NK-92 (cell line): ENCODE measurements around the gene TXNL4B.
"Not testable (repeated sequence)": the region's sequence is repeated elsewhere in the genome, so short reads cannot be mapped to it uniquely, and the experiment has no call there.

Source experiments
- DNase-seq: peaks from one replicate; lab custom pipeline; 2025; ENCODE audit not compliant: unreplicated experiment; lab: John Stamatoyannopoulos, UW

TXNL4B gene

GRCh38 chr16:72112452-72112792, 19.0 kb upstream of the TXNL4B start:
- no peak for DNase-seq

DNA sequence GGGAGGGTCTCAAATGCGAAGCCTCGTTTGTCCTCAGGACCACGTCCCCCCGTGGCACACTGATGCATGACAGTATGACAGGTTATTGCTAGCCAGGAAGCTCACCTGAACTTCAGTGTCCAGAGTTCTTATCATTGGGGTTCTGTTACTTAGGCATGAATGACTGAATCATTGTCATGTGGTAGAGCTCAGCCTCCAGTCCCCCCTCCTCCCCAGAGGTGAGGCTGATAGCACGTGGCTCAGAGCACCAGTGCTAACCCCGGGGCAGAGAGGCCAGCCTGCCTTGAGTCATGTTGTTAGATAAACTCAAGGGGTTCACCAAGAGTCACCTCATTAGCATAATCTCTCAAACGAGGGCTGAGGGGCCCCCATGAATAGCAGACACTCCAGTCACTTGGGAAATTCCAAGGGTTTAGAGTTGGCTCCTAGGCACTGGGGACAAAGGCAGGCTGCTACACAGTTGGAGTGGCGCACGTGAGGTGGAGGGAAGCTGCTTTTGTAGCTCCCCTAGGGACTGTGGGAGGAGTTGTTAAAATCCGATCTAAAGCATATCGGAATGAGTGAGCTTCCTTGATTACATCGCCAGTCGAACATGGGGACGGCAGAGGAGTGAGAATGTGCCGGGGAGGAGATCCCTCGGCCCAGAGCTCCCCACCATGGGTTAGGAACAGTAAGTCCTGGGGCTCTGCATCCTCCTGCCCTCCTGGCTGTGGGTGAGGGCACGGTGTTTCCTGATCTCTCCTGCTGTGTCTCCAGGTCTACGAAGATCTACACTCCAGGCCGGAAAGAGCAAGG, 18.4 kb upstream of the TXNL4B start:
- DNase-seq, result no peak

DNA sequence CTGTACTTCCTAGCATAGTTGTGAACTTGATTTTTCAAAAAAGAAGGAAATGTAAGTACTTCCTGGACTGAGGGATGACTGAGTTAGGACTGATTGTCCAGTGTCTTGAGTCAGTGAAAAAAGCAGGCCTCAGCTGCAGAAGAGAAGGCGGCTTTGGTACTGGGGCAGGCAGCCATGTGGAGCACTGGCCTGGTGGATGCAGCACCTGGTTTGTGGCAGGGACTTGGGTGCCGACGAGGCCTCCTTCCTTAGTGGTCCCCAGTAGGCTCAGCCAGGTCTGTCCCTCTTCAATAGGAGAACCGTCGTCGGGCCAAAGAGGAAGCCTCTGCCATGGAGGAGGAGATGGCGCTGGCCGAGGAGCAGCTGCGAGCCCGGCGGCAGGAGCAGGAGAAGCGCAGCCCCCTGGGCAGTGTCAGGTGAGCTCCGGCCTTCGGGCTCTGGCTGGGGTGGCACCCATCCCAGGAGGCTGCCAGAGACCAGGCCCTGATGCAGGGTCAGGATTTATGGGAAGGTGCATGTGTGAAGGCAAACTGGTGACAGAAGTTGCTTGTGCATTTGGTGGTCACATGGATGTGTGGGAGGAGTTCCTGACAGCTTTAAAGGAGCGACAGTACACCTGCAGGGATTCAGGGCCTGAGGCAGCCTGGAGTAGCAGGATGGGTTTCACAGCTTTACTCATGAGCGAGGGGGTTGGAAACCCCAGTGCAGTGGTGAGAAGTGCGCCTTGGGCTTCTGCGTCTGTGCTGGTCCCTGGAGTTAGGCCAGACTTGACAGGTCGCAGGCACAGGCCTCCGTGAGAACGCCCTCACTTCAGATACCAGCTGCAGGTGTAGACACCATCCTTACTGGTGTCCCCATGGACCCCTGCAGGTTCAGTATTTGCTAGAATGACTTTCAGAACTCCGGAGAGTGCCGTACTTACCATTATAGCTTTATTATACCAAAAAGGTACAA, 17.5 kb upstream of the TXNL4B start:
- no peak for DNase-seq

- DNase-seq, result no peak
These were observed 16.6 kb upstream of the TXNL4B start for GRCh38 chr16:72109966-72110530.

DNA sequence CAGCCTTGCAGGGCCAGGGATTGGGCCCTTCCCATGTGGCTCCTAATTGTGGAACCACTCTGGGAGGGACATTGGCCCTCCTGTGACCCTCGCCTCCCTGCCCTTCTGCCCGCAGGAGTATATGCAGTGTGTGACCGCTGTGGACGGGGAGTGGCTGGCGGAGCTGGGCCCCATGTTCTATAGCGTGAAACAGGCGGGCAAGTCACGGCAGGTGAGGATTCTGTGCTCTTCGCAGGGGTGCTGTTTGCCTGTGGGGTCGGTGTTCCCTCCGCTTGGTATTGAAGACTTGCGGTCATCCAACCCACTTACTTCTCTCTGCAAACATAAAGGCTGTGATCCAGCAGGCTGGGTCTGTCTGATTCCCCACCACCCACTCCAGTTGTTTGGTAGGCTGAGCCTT, 15.9 kb upstream of the TXNL4B start:
- DNase-seq, result no peak

- no peak for DNase-seq
These were observed 15.1 kb upstream of the TXNL4B start for GRCh38 chr16:72108353-72109102.

DNA sequence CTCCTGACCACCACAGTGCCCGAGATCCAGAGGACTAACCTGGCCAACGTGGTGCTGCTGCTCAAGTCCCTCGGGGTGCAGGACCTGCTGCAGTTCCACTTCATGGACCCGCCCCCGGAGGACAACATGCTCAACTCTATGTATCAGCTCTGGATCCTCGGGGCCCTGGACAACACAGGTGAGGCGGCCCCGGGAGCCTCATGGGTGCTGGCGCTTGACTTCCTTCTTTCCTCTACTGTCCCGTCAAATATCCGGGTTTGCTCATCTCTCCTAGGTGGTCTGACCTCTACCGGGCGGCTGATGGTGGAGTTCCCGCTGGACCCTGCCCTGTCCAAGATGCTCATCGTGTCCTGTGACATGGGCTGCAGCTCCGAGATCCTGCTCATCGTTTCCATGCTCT, 14.0 kb upstream of the TXNL4B start:
- no peak for DNase-seq

- no peak for DNase-seq
These were observed 12.6 kb upstream of the TXNL4B start for GRCh38 chr16:72105978-72106377.

DNA sequence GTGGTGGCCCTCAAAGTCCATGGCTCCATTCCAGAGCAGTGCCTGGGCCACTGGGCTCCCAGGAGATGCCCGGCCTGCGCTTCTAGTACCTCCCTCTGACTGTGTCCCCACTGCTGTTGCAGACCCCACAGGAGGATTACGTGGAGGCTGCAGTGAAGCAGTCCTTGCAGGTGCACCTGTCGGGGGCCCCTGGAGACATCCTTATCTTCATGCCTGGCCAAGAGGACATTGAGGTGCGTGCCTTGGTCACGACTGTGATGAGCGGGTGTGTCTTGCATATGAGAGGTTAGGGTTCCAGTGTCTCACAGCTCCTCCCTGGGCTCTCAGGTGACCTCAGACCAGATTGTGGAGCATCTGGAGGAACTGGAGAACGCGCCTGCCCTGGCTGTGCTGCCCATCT, 11.5 kb upstream of the TXNL4B start:
- DNase-seq, result no peak

DNA sequence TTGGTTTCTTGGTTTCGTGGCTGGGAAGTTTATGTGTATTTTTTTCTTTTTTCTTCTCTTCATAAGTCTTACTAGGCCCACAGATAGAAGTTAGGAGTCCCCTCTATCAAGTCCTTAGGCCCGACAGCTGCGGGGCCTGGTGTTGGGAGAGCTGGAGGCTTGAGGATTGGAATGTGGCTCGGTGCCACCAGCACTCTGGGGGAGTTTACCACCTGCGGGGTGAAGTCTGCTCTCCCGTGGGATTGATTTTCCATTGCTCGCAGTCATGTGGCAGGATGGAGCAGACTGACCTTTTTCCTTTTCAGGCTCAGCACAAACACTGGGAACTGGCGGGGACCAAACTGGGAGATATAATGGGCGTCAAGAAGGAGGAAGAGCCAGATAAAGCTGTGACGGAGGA, 7.8 kb upstream of the TXNL4B start:
- no peak for DNase-seq

DNA sequence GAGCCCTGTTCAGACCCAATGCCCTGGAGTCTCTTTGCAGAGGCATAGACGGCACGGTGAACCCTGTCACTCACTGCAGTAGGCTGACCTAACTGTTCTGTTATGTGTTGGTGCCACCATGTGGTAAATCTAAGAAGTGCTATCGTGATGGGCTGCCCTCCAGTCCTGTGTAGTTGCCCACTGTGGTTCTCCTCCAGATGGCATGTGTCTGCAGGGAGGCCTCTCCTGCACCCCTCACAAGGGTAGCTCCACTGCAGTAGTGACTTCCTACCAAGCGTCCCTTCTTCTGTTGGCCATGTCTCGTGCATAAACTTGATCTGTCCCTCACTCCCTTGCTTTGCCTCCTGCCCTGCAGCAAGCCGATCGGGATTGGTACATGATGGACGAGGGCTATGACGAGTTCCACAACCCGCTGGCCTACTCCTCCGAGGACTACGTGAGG, 6.0 kb upstream of the TXNL4B start:
- no peak for DNase-seq

DNA sequence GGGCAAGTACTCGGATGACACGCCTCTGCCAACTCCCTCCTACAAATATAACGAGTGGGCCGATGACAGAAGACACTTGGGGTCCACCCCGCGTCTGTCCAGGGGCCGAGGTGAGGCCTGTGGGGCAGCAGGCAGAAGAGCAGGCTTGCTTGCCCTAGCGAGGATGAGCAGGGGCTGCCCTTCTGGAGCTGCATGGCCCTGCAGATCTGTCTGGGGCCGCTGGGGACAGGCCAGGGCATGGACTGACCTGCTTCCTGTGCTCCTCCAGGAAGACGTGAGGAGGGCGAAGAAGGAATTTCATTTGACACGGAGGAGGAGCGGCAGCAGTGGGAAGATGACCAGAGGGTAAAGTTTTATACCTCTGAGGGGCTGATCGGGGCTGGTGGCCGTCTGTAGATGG, 5.5 kb upstream of the TXNL4B start:
- no peak for DNase-seq

GRCh38 chr16:72094266-72094610, 818 bp upstream of the TXNL4B start:
- no peak for DNase-seq

DNA sequence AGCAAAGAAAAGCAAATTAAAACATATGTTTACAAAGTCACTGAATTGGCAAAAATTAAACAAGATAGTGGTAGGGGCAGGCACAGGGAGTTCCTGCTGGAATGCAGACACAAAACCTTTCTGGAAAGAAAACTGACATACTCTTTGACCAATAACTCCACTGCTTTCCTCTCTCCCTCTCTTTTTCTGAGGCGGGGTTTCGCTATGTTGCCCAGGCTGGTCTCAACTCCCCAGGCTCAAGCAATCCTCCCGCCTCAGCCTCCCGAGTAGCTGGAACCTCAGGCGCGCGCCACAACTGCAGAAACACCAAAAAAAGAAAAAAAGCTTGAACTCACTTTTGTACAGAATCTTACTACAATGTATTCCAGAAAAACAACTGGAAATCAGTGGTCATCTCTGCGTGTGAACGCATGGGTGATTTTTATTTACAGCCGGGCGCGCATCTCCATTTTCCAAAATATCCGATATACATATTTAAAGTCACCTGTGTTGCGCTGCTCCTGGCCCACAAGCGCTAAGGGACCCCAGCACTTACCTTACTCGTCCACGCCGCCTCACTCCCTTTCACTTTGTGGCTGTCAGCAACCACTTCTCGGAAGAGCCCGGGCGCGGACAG, 480 bp downstream of the TXNL4B start:
- no peak for DNase-seq

- DNase-seq, result no peak
These were observed 2.2 kb downstream of the TXNL4B start for GRCh38 chr16:72091217-72091616.

GRCh38 chr16:72085002-72085401, 8.4 kb downstream of the TXNL4B start:
- no peak for DNase-seq

- DNase-seq, result no peak
These were observed 9.0 kb downstream of the TXNL4B start for GRCh38 chr16:72084445-72084844.

DNA sequence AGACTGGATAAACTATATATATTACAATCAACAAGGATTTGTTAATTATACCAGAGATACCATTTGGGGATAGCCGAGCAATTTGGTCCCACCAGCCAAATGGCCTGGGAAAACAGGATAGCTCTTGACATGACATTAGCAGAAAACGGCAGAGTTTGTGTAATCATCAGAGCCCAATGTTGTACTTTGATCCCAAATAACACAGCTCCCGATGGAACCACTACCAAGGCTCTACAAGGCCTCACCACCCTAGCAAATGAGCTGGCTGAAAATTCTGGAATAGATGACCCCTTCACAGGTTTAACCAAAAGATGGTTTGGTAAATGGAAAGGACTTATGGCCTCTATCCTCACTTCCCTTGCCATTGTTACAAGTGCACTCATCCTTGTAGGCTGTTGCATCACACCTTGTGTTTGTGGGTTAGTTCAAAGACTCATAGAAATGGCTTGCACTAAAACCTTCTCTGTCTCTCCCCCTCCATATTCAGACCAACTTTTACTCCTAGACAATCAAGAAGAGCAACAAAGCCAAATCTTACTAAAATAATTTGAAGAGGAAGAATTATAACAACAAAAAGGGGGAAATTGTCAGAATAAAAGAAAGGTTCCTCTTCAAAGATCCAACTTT, 9.5 kb downstream of the TXNL4B start:
- no peak for DNase-seq

- DNase-seq, result not testable (repeated sequence)
These were observed 16.3 kb downstream of the TXNL4B start for GRCh38 chr16:72076991-72077706.

DNA sequence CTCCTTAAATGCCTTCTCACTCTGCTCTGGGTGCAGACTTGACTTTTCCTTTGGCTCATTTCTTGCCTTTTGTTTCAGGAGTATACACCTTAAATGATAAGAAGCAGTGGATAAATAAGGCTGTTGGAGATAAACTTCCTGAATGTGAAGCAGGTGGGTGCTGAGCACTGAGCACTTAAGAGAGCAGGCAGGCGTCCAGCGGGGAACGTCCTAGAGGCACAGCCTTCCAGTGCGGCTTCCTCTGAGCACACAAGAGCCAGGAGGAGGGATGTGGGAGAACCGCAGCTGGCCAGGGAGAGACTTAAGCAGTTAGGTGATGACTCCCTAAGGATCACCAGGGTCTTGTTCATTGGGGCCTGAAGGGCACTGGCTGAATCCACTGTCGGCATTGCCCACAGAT, 18.4 kb downstream of the TXNL4B start:
- not testable (repeated sequence) for DNase-seq
